GM20000 (cell line): Measurements from ENCODE around the gene SLC38A2.

Source experiments
- DNase-seq: peaks from one replicate; pipeline ENCODE4 v3.0.0; 2012; ENCODE audit warnings: low spot score
- TF ChIP-seq, protein P1 (sequence below): IDR thresholded peaks from 2 replicates; pipeline ENCODE4 v1.5.1; 2012; ENCODE audit warnings: mild to moderate bottlenecking, control low read depth; ENCODE audit errors: extremely low read depth, missing control alignments

The SLC38A2 gene

DNA sequence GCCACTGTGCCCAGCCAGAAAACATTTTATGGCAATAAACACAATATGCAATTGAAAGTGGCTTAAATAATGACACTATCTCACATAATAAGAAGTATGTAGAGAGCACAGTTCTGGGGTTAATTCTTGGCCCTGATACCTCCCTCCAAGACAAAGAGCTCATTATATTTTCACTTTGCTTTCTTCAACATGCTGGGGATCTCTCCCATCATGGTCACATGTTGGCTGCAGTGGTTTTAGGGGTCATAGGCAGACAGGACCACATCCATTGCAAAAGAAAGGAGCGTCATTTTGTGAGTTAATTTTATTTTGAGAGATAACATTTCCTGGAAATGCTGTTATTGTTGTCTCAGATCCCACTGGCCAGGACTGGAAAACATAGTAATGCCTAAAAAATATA lies 8.3 kb upstream of the SLC38A2 start:
- no peak for DNase-seq

GRCh38 chr12:46380022-46380796 lies 7.6 kb upstream of the SLC38A2 start:
- DNase-seq = no peak
- TF ChIP-seq, protein P1, sequence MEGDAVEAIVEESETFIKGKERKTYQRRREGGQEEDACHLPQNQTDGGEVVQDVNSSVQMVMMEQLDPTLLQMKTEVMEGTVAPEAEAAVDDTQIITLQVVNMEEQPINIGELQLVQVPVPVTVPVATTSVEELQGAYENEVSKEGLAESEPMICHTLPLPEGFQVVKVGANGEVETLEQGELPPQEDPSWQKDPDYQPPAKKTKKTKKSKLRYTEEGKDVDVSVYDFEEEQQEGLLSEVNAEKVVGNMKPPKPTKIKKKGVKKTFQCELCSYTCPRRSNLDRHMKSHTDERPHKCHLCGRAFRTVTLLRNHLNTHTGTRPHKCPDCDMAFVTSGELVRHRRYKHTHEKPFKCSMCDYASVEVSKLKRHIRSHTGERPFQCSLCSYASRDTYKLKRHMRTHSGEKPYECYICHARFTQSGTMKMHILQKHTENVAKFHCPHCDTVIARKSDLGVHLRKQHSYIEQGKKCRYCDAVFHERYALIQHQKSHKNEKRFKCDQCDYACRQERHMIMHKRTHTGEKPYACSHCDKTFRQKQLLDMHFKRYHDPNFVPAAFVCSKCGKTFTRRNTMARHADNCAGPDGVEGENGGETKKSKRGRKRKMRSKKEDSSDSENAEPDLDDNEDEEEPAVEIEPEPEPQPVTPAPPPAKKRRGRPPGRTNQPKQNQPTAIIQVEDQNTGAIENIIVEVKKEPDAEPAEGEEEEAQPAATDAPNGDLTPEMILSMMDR = no peak

More for the DNA sequence above, 8.3 kb upstream of the SLC38A2 start:
- TF ChIP-seq, protein P1 = no peak

GRCh38 chr12:46379352-46379751 lies 6.8 kb upstream of the SLC38A2 start:
- DNase-seq = no peak
- TF ChIP-seq, protein P1 = no peak

DNA sequence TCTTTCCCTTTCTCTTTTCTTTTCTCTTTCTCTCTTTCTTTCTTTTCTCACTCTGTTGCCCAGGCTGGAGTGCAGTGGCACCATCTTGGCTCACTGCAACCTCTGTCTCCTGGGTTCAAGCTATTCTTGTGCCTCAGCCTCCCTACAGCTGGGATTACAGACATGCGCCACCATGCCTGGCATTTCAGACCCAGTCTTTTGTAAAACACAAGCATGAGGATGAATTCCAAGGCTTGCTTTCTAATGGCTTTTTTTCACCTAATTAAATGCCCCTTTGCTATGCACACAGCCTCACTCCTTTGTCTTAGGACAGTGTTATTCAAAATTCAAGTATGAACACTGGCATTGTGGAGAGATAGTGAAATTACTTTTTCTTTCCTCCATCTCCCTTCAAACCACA lies 6.0 kb upstream of the SLC38A2 start:
- TF ChIP-seq, protein P1 = no peak
- DNase-seq = no peak

DNA sequence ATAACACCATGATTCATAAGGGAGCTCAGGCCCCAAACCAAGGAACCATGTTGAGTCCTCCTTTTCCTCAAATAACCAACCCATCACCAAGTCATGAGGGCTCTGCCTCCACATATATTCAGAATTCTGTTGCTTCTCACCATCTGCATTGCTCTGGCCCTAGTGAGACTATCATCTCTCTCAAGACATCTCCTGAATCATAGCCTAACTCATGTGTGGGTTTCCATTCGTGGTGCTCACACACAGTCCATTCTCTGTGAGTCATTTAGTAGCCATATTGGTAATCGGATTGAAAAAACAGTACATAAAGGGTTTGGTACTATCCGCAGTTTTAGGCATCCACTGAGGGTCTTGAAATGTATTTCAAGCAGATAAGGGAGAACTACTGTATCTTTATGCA lies 5.1 kb upstream of the SLC38A2 start:
- TF ChIP-seq, protein P1 = no peak
- no peak for DNase-seq

DNA sequence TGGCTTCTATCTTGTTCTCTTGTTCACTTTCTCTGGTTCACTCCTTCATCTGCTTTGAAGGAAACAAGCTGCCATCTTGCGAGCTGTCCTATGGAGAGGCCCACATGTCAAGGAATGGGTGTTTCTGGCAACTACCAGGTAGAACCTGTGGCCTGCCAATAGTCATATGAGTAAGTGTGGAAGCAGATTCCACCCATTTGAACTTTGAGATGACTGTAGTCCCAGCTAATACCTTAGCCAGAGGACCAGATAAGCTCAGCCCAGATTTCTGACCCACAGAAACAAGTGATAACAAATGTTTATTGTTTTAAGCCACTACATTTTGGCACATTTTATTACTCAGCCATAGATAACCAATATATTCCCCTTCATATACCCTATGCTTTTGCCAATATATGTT lies 4.0 kb upstream of the SLC38A2 start:
- TF ChIP-seq, protein P1 = no peak
- no peak for DNase-seq

- no peak for DNase-seq
- TF ChIP-seq, protein P1 = no peak
These were observed 2.1 kb upstream of the SLC38A2 start for GRCh38 chr12:46374711-46375110.
